Measurements from ENCODE around the gene MUC5B.

DNA sequence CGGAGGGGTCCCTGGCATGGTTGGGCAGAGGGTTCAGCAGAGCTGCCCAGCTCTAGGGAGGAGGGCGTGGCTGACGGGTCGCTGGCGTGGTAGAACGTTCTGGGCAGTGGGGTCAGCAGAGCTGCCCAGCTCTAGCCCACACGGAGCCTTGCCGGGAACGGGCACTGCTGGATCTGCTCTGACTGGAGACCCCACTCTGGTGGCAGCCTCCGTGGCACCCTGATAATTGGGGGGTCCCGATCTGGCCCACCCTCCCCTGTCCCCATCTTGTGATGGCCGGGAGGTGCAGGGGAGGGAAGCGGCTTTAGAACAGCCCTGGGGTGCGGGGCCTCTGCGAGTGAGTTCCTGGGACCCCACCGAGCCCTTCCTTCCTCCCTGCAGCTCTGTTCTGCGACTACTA is 43.2 kb upstream of the MUC5B start:
- TF ChIP-seq, protein P1, sequence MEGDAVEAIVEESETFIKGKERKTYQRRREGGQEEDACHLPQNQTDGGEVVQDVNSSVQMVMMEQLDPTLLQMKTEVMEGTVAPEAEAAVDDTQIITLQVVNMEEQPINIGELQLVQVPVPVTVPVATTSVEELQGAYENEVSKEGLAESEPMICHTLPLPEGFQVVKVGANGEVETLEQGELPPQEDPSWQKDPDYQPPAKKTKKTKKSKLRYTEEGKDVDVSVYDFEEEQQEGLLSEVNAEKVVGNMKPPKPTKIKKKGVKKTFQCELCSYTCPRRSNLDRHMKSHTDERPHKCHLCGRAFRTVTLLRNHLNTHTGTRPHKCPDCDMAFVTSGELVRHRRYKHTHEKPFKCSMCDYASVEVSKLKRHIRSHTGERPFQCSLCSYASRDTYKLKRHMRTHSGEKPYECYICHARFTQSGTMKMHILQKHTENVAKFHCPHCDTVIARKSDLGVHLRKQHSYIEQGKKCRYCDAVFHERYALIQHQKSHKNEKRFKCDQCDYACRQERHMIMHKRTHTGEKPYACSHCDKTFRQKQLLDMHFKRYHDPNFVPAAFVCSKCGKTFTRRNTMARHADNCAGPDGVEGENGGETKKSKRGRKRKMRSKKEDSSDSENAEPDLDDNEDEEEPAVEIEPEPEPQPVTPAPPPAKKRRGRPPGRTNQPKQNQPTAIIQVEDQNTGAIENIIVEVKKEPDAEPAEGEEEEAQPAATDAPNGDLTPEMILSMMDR (IDR thresholded peaks at IDR 0.05): no peak
- TF ChIP-seq ZFX (IDR thresholded peaks at IDR 0.05; ENCODE audit: borderline replicate concordance): no peak
